Tibial nerve (tissue), 4 donors: ENCODE results near the gene FMN1. TPM values are rescaled to one million over a fixed set of nuclear protein-coding genes. Genes with fewer than 3 reads are reported as not detected.
A peak's percentile ranks its signal among the peaks of the same experiment; 100 is the strongest.
"Not testable (repeated sequence)": the region's sequence is repeated elsewhere in the genome, so short reads cannot be mapped to it uniquely, and the experiment has no call there.

ENCODE experiments used
- DNase-seq, 2 donors: peaks; one replicate each; pipeline ENCODE4 v3.0.0-alpha.2; 2019; ENCODE audit warnings: low spot score in 2 of 2
- H3K27ac ChIP-seq, 4 donors: fragments of 200-600 bp; sonication (generic) in 3 of 4; one replicate each; pipeline ENCODE4 v1.5.1; 2017 to 2019; ENCODE audit warnings: mild to moderate bottlenecking in 1 of 4
- H3K27me3 ChIP-seq, 2 donors: fragments of 200-600 bp; sonication (generic) in 1 of 2; one replicate each; pipeline versions ENCODE4 v1.5.1 to v1.6.0; 2017 to 2019
- H3K36me3 ChIP-seq, 3 donors: fragments of 200-600 bp; sonication (generic); one replicate each; pipeline ENCODE4 v1.5.1; 2018 to 2019
- H3K4me1 ChIP-seq, 4 donors: fragments of 200-600 bp; sonication (generic) in 3 of 4; one replicate each; pipeline ENCODE4 v1.5.1; 2017 to 2019
- H3K4me3 ChIP-seq, 4 donors: fragments of 200-600 bp; sonication (generic) in 3 of 4; one replicate each; pipeline ENCODE4 v1.5.1; 2017 to 2019; ENCODE audit warnings: mild to moderate bottlenecking in 1 of 4, moderate library complexity in 1 of 4
- H3K9me3 ChIP-seq, 4 donors: fragments of 200-600 bp; sonication (generic) in 3 of 4; one replicate each; pipeline ENCODE4 v1.5.1; 2017 to 2019
- EP300 ChIP-seq, 2 donors: sonication (generic); formaldehyde crosslinking; IDR thresholded peaks; one replicate each; pipeline ENCODE4 v1.6.1; 2017; ENCODE audit warnings: antibody characterized with exemption in 2 of 2, mild to moderate bottlenecking in 1 of 2
- POLR2A ChIP-seq, 2 donors: fragments of 450-650 bp; IDR thresholded peaks; one replicate each; pipeline ENCODE4 v1.6.1; 2017; ENCODE audit warnings: antibody characterized with exemption in 2 of 2, mild to moderate bottlenecking in 2 of 2, moderate library complexity in 2 of 2
- WGBS, 2 donors: methylation state at CpG; one replicate each; pipeline ENCODE4 v1.1.5; 2018; 5-methylcytosine and 5-hydroxymethylcytosine counted together
- total RNA-seq, 4 donors: library from RNA; depleted of rRNA; stranded (reverse); fragments of >200 nt; gene quantifications; one replicate each; pipeline ENCODE4 v1.1.0, GENCODE V29; 2016
- TF ChIP-seq, protein P1 (sequence below), 5 experiments: fragments of 200-600 bp in 3 of 5; fragments of 450-650 bp in 2 of 5; sonication (generic) in 3 of 5; IDR thresholded peaks; one replicate each; pipeline ENCODE4 v1.5.1; 2016 to 2019; ENCODE audit warnings: antibody characterized with exemption in 5 of 5, mild to moderate bottlenecking in 3 of 5, moderate library complexity in 2 of 5

The FMN1 gene
- total RNA-seq, 4 donors from 2014 or later = 15.1 to 62.1 (median 20.7) TPM

- TF ChIP-seq EP300 (IDR thresholded peaks at IDR 0.05) = no peak
- TF ChIP-seq, protein P1, sequence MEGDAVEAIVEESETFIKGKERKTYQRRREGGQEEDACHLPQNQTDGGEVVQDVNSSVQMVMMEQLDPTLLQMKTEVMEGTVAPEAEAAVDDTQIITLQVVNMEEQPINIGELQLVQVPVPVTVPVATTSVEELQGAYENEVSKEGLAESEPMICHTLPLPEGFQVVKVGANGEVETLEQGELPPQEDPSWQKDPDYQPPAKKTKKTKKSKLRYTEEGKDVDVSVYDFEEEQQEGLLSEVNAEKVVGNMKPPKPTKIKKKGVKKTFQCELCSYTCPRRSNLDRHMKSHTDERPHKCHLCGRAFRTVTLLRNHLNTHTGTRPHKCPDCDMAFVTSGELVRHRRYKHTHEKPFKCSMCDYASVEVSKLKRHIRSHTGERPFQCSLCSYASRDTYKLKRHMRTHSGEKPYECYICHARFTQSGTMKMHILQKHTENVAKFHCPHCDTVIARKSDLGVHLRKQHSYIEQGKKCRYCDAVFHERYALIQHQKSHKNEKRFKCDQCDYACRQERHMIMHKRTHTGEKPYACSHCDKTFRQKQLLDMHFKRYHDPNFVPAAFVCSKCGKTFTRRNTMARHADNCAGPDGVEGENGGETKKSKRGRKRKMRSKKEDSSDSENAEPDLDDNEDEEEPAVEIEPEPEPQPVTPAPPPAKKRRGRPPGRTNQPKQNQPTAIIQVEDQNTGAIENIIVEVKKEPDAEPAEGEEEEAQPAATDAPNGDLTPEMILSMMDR (IDR thresholded peaks at IDR 0.05) = no peak
- TF ChIP-seq POLR2A (IDR thresholded peaks at IDR 0.05) = no peak
- WGBS, 2 donors = 76 to 78% methylated on average over 3 of the region's 3 CpGs
These were observed 120.3 kb downstream of the FMN1 start for GRCh38 chr15:33074212-33074611.

DNA sequence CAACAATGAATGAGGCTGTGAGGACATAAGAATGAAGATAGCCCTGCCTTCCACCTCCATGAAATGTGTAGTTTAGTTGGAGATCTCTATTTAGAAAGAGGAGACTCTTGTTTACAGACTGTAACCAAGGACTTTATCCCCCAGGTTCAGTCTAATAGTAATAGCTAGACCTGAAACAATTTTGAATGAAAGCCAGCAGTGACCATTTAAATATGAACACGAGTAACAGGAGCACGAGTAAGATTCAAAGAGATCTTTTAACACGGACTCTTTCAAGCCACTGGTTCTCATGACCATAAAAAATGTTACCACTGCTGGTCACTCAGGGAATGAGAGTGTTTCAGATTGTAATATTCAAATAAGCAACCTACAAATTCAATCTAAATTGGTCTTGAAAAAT, 123.1 kb downstream of the FMN1 start:
- TF ChIP-seq EP300 (IDR thresholded peaks at IDR 0.05) = no peak
- TF ChIP-seq, protein P1 (IDR thresholded peaks at IDR 0.05) = no peak
- no peak for TF ChIP-seq POLR2A (IDR thresholded peaks at IDR 0.05)
- WGBS, 2 donors = 47 to 56% methylated on average over 3 of the region's 3 CpGs

More at GRCh38 chr15:33074212-33074611, 120.3 kb downstream of the FMN1 start:
- DNase-seq = no peak
- no peaks in the 10 kb centered on the region for H3K36me3 ChIP-seq
- H3K27ac ChIP-seq = no peak overlapping the region
- H3K4me1 ChIP-seq = peaks cover 0 to under 1% (median 0%) of the 10 kb centered on the region in 4 donors
- H3K4me3 ChIP-seq = no peak overlapping the region
- H3K9me3 ChIP-seq = no peaks in the 10 kb centered on the region
- H3K27me3 ChIP-seq = no peaks in the 10 kb centered on the region

GRCh38 chr15:33069903-33070302, 124.6 kb downstream of the FMN1 start:
- H3K36me3 ChIP-seq, H3K27me3 ChIP-seq, H3K4me3 ChIP-seq, DNase-seq, H3K9me3 ChIP-seq, H3K27ac ChIP-seq: not testable (repeated sequence)
- 94% methylated on average over 16 of the region's 16 CpGs for WGBS, 2 donors
- H3K4me1 ChIP-seq = peaks cover 0 to 26% (median 0%) of the 10 kb centered on the region in 4 donors

More for the DNA sequence above, 123.1 kb downstream of the FMN1 start:
- no peak overlapping the region for H3K27ac ChIP-seq
- H3K27me3 ChIP-seq = no peaks in the 10 kb centered on the region
- H3K4me3 ChIP-seq = no peak overlapping the region
- peaks cover 0 to 22% (median 0%) of the 10 kb centered on the region in 4 donors for H3K4me1 ChIP-seq
- no peaks in the 10 kb centered on the region for H3K36me3 ChIP-seq
- no peaks in the 10 kb centered on the region for H3K9me3 ChIP-seq
- no peak for DNase-seq

- peaks cover 0 to 26% (median 0%) of the 10 kb centered on the region in 4 donors for H3K4me1 ChIP-seq
- no peaks in the 10 kb centered on the region for H3K36me3 ChIP-seq
- no peak overlapping the region for H3K27ac ChIP-seq
- no peaks in the 10 kb centered on the region for H3K27me3 ChIP-seq
- H3K9me3 ChIP-seq = no peaks in the 10 kb centered on the region
- no peak for DNase-seq
- TF ChIP-seq EP300 (IDR thresholded peaks at IDR 0.05) (no peak), POLR2A (IDR thresholded peaks at IDR 0.05) (no peak)
- TF ChIP-seq, protein P1 (IDR thresholded peaks at IDR 0.05) = no peak
- H3K4me3 ChIP-seq = no peak overlapping the region
These were observed 125.4 kb downstream of the FMN1 start for GRCh38 chr15:33069161-33069560.

- WGBS, 2 donors = 60 to 64% methylated on average over 8 of the region's 8 CpGs
- DNase-seq = no peak
- Histone ChIP-seq H3K27me3 (no peaks in the 10 kb centered on the region), H3K9me3 (no peaks in the 10 kb centered on the region), H3K4me1 (peaks cover 0 to 26% (median 0%) of the 10 kb centered on the region in 4 donors), H3K4me3 (no peak overlapping the region), H3K36me3 (no peaks in the 10 kb centered on the region), H3K27ac (peak overlapping the region in 1 of 4 donors; percentile 43)
- TF ChIP-seq, protein P1 (IDR thresholded peaks at IDR 0.05) = no peak
- TF ChIP-seq EP300 (IDR thresholded peaks at IDR 0.05) (no peak), POLR2A (IDR thresholded peaks at IDR 0.05) (no peak)
These were observed 126.0 kb downstream of the FMN1 start for GRCh38 chr15:33068511-33068990.
